RWPE2 (cell line): ENCODE measurements around the gene VWA5B2.

Source experiments
- ATAC-seq: fragments of 200-7000 bp; cut with Tn5 transposase; 3 replicates; pipeline ENCODE4 v1.9.1; 2021; ENCODE audit warnings: low read depth
- DNase-seq: peaks from one replicate; pipeline ENCODE4 v3.0.0-alpha.2; 2020; ENCODE audit warnings: low spot score
- H3K27ac ChIP-seq: fragments of 450-650 bp; 2 replicates; pipeline ENCODE4 v1.5.1; 2017; ENCODE audit warnings: mild to moderate bottlenecking; ENCODE audit not compliant: poor library complexity, severe bottlenecking
- H3K27me3 ChIP-seq: fragments of 250-450 bp; sonication (Bioruptor Pico); 2 replicates; pipeline ENCODE4 v1.5.1; 2021; ENCODE audit warnings: mild to moderate bottlenecking, moderate library complexity; ENCODE audit not compliant: insufficient read depth, poor library complexity, severe bottlenecking
- H3K36me3 ChIP-seq: fragments of 250-450 bp; sonication (Bioruptor Pico); 2 replicates; pipeline ENCODE4 v1.5.1; 2020; ENCODE audit warnings: low read depth, mild to moderate bottlenecking, moderate library complexity
- H3K4me1 ChIP-seq: fragments of 250-450 bp; sonication (Bioruptor Pico); 2 replicates; pipeline ENCODE4 v1.5.1; 2021; ENCODE audit warnings: mild to moderate bottlenecking, moderate library complexity; ENCODE audit not compliant: insufficient read depth, poor library complexity, severe bottlenecking
- H3K4me3 ChIP-seq: fragments of 250-450 bp; sonication (Bioruptor Pico); 2 replicates; pipeline ENCODE4 v1.5.1; 2021; ENCODE audit warnings: mild to moderate bottlenecking, moderate library complexity; ENCODE audit not compliant: severe bottlenecking
- H3K9me3 ChIP-seq: fragments of 250-450 bp; sonication (Bioruptor Pico); 2 replicates; pipeline ENCODE4 v1.5.1; 2021; ENCODE audit warnings: mild to moderate bottlenecking, moderate library complexity; ENCODE audit not compliant: severe bottlenecking
- TF ChIP-seq, protein P1 (sequence below): fragments of 450-650 bp; IDR thresholded peaks from one replicate; pipeline ENCODE4 v1.5.1; 2017; ENCODE audit warnings: mild to moderate bottlenecking, moderate library complexity; ENCODE audit not compliant: poor library complexity, severe bottlenecking

Gene VWA5B2

DNA sequence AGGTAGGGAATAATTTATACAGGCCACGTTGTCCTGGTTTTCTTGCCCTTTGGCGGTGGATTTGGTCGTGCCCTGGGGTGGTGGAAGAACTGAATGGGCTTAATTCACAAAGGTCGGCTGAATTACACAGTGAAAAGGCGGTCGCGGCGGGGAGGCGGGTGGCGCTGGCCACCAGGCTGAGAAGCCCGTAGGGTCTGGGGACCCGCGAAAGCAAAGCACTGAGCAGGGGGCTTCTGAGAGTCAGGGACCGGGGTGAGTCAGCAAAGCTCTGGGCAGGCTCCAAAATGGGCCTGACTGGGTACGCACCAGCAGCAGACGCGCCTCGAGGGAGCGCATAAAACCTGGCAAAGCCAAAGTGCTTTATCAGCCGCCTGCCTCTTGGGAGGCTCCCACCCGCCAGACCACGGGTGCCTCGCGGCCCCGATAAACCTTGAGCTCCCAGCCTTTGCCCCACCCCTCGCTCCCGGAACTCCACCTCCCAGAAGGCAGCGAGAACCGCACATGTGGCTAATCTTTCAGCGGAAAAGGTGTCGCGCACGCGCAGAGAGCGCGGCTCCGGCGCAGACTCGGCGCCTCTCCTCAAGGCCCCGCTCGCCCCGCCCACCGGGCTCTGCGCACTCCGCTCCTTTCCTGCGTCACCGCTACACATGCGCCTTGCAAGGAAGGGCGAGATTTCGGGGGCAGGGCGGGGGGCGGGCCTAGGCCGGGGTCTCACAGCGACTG lies 43.8 kb upstream of the VWA5B2 start:
- H3K9me3 ChIP-seq, result no peaks in the 10 kb centered on the region
- H3K4me3 ChIP-seq, result peak overlapping the region; percentile 76
- H3K27me3 ChIP-seq, result no peaks in the 10 kb centered on the region
- peaks cover 3% of the 10 kb centered on the region for H3K4me1 ChIP-seq
- TF ChIP-seq, protein P1, sequence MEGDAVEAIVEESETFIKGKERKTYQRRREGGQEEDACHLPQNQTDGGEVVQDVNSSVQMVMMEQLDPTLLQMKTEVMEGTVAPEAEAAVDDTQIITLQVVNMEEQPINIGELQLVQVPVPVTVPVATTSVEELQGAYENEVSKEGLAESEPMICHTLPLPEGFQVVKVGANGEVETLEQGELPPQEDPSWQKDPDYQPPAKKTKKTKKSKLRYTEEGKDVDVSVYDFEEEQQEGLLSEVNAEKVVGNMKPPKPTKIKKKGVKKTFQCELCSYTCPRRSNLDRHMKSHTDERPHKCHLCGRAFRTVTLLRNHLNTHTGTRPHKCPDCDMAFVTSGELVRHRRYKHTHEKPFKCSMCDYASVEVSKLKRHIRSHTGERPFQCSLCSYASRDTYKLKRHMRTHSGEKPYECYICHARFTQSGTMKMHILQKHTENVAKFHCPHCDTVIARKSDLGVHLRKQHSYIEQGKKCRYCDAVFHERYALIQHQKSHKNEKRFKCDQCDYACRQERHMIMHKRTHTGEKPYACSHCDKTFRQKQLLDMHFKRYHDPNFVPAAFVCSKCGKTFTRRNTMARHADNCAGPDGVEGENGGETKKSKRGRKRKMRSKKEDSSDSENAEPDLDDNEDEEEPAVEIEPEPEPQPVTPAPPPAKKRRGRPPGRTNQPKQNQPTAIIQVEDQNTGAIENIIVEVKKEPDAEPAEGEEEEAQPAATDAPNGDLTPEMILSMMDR, result no peak
- peak overlapping the region; percentile 61 for H3K27ac ChIP-seq
- ATAC-seq, result peak; percentile 87
- peaks cover 72% of the 10 kb centered on the region for H3K36me3 ChIP-seq
- DNase-seq, result peak; percentile 98

DNA sequence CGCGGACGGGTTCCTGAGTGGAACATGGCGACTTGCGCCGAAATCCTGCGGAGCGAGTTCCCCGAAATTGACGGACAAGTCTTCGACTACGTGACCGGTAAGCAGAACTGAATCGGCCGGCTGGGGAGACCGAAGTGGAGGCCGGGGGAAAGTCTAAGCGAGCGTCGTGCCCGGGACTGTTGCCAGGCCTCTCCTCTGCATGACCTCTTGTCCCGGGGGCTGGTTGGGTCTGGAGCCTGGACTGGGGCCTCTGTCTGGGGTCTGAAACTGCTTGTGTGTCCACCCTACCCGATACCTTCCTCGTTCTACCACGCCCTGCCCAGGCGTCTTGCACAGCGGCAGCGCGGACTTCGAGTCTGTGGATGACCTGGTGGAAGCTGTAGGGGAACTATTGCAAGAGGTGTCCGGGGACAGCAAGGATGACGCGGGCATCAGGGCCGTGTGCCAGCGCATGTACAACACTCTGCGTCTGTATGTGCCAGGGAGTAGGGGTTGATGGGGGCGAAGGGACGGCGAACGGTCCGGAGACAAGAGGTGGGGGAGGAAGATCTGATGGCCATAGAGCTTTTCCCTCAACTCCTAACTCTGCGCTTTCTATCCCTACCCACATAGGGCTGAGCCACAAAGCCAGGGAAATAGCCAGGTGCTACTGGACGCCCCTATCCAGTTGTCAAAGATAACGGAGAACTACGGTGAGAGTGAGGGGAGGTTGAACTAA lies 43.0 kb upstream of the VWA5B2 start, which contains the start of gene ABCF3:
Gene ABCF3, plus strand, starts transcription at position 16 of the 718 bp plus-strand sequence. Its CDS starts 9 bp downstream, at position 25.
- DNase-seq (no peak), ATAC-seq (peak; percentile 30)
- Histone ChIP-seq H3K27ac (peak within 1 kb of the TSS; percentile 61), H3K4me3 (peak within 1 kb of the TSS; percentile 76), H3K36me3 (peaks cover 72% of the 10 kb centered on the region), H3K27me3 (no peaks in the 10 kb centered on the region), H3K4me1 (peaks cover 3% of the 10 kb centered on the region), H3K9me3 (no peaks in the 10 kb centered on the region)
- TF ChIP-seq, protein P1, result no peak

DNA sequence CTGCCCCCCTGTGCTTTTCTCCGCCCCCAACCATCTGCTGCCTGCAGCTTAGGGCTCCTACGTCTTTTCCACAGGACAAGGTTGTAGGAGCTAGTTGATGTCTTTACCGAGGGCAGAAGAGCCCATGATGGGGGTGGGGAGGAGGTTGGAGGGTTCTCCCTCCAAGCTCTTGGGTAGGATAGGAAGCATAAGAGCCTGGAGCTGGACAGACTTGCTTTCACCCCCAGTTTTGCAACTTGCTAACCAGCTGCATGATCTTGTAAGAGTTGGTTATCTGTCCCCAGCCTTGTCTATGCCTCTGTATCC lies 42.5 kb upstream of the VWA5B2 start:
- Histone ChIP-seq H3K27ac (no peak overlapping the region), H3K27me3 (no peaks in the 10 kb centered on the region), H3K9me3 (no peaks in the 10 kb centered on the region), H3K4me3 (peak overlapping the region; percentile 76), H3K4me1 (peaks cover 3% of the 10 kb centered on the region), H3K36me3 (peaks cover 69% of the 10 kb centered on the region)
- DNase-seq (no peak), ATAC-seq (no peak)
- TF ChIP-seq, protein P1, result no peak

DNA sequence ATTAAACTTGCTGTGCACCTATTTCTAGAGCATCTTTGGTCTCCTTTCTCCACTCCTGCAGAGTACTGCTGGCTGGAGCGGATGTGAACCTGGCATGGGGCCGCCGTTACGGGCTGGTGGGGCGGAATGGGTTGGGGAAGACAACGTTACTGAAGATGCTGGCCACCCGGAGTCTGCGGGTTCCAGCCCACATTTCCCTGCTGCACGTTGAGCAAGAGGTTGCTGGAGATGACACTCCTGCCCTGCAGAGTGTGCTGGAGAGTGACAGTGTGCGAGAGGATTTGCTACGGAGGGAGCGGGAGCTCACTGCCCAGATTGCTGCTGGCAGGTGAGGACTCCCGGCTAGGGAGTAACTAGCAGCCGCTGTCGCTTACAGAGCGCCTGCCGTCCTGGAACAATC lies 41.3 kb upstream of the VWA5B2 start:
- TF ChIP-seq, protein P1, result no peak
- H3K27ac ChIP-seq, result no peak overlapping the region
- H3K9me3 ChIP-seq, result no peaks in the 10 kb centered on the region
- no peak overlapping the region for H3K4me3 ChIP-seq
- peaks cover 3% of the 10 kb centered on the region for H3K4me1 ChIP-seq
- no peaks in the 10 kb centered on the region for H3K27me3 ChIP-seq
- peaks cover 67% of the 10 kb centered on the region for H3K36me3 ChIP-seq
- no peak for ATAC-seq
- DNase-seq, result no peak

DNA sequence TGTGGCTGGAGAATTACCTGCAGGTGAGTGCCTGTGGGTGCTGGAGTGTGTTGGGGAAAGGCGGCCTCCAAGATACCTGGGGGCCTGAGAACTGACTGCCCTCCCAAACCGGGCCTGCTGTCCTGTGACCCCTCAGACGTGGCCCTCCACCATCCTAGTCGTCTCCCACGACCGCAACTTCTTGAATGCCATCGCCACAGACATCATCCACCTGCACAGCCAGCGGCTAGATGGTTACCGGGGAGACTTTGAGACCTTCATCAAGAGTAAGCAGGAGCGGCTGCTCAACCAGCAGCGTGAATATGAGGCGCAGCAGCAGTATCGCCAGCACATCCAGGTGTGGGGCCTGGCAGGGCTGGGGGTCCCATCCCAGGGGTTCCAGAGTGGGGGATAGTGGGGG lies 40.0 kb upstream of the VWA5B2 start:
- Histone ChIP-seq H3K4me3 (no peak overlapping the region), H3K36me3 (peaks cover 69% of the 10 kb centered on the region), H3K9me3 (no peaks in the 10 kb centered on the region), H3K27me3 (no peaks in the 10 kb centered on the region), H3K27ac (no peak overlapping the region), H3K4me1 (peaks cover 3% of the 10 kb centered on the region)
- TF ChIP-seq, protein P1, result no peak
- DNase-seq (no peak), ATAC-seq (no peak)
